EH (cell line): ENCODE data around the gene HRH3.

ENCODE experiments used
- DNase-seq: peaks from one replicate; pipeline ENCODE4 v3.0.0-alpha.2; 2015; ENCODE audit warnings: low read depth

The HRH3 gene

GRCh38 chr20:62215020-62215990 lies 4.8 kb downstream of the HRH3 start:
- no peak for DNase-seq

GRCh38 chr20:62214067-62214466 lies 6.0 kb downstream of the HRH3 start:
- DNase-seq = no peak

GRCh38 chr20:62212299-62212698 lies 7.8 kb downstream of the HRH3 start:
- no peak for DNase-seq

DNA sequence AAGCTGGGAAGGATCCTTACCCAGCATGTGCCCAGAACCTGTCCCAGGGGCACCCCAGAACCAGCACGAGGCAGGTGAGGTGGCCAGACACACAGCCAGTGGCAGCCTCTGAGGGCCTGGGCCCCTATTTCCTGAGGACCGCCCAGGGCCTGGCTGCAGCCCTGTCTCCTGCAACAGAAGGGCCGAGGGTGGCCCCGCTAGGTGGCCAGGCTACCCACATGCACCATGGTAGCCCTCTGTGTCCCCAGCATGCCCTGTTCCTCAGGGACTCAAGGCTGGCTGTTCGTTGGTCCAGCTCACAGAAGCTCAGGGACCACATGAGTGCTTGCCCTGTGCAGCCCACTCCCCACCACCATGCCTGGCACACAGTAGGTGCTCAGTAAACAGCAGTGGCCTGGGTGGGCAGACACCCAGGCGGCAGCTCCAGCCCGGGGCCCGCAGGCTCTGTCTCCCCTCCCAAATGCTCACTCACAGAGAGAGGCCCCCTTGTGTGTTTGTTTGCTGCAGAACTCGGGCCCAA lies 8.2 kb downstream of the HRH3 start:
- no peak for DNase-seq

DNA sequence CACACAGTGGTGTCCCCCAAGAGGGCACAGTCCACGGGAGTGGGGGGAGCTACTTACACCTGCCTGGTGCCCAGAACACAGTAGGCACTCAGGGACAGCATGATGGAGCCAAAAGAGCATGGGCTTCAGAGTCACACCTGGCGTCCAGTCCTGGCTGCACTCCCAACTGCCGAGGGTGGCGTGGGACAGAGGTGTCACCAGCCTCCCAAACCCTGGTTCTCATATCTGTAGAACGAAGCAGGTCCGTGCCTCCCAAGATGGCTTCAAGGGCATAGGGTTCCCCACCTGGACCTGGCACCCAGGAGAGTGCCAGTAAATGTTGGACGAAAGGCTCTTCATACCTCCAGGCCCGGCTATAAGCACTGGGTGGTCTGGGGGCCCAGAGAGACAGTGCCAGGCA lies 8.9 kb downstream of the HRH3 start:
- no peak for DNase-seq

GRCh38 chr20:62210496-62210855 lies 9.6 kb downstream of the HRH3 start:
- DNase-seq = no peak

DNA sequence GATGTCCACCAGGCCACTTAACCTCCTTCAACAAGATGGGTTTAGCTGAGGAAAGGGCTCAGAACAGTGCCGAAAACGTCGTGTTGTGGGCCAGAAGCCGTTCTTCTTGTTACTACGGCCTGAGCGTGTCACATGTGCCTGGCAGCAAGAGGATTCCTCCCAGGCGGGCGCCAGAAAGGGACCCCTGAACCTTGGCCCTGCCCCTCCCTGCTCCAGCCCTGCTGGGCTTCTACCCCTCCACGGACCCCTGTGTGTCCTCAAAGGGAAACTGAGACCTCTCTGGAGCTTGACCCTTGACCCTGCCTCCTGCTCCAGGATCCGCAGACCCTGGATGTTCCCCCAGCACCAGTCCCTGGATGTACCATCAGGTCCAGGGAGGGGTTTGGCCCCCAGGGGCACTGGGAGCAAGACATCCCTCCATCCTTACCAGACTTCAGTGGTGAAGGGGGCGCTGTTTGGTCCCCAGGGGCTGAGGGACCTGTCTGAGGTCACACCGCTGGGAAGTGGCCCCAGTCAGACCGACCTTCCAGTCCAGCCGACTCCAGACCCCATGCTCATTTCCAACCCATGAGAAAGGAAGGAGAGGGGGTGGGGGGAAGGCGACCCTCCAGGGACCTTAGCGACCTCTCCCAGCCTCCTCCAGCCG lies 10.1 kb downstream of the HRH3 start:
- no peak for DNase-seq

DNA sequence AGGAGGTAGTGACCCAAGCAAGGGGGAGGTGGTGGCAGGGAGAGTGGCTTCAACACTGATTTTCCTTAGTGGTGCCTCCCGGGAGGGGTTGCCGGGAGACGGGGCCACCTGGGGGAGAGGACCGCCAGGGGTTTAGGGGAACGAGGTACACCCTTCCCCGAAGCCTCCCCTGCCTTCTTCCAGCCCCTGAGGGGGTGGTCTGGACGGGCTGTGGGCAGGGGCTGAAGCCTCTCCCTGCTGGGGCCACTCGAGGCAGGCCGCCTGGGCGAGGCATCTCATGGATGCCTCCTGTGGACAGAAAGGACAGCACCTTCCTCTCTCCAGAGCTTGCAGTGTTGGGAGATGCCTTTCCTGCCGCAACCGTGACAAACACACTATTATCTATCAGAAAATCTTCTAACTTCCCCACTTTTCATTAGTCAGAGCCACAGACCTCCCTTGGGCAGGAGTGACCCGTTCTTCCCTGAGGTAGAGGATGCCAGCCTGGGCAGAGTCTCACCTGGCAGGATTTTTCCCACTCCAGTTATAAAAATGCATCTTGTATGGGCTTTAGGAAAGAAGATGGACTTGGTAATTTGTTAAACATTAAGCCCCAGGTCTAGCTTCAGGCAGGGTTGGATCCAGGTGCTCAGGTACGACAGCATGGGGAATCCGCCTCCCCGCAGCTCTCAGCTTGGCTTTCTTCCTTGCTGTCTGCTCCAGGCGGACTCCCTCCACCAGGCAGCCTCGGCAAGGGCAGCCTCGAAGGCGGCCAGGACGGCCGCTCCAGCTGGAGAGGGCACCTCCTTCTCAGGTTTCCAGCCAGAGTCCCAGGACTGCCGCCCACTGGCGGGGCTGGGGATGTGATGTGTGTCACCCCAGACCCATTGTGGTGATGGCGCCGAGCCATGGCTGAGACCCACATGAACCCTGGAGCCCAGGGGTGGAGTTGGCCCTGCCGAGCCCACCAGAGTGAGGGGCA lies 11.0 kb downstream of the HRH3 start:
- peak; percentile 30 for DNase-seq

DNA sequence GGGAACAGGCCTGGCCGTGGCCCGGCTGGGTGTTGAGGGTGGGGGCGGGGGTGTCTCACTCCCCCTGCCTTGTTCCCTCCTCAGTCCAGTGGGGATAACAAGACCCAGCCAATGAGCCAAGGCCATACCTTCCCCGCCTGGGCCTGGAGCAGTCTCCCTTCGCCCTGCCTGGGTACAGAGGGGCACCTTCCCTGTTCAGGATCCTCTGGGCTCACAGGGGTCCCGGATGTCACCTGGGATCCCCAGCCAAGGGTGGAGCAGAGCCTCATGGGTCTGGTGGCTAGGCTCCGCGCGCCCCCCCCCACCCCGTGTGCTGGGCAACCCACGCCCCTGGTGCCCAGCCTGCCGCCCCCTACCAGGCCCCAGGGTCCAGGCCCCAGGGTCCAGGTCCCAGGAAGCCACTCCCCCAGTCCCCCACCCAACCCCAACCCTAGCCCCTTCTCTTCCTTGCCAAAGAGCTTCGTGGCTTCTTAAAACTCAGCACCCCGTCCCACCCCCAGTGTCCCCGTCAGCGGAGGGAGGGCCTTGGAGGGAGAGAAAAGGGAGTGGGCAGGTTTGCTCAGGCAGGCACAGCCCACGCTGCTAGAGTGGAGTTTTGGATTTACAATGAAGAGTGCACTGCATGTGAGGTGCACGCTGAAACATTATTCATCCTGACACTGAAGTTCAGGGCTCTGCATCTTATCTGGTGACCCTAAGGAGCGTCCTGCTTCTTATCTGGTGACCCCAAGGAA lies 11.8 kb downstream of the HRH3 start:
- no peak for DNase-seq

DNA sequence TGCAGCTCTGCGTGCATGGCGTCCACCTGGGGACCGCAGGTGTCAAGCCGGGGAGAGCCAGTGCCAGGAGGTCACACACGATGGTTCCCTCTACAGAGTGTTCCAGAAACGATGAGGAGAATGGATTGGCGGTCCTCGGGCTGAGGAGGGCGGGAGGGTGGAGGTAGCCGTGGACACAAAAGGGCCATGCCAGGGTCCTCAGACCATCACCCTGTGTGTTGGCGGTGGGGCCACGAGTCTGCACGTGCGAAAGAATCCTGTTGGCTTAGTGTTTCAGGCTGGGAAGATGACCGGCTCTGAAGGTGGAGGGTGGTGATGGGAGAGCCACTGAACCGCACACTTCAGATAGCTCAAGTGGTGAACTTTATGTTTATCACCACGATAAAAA lies 13.7 kb downstream of the HRH3 start:
- DNase-seq = no peak

DNA sequence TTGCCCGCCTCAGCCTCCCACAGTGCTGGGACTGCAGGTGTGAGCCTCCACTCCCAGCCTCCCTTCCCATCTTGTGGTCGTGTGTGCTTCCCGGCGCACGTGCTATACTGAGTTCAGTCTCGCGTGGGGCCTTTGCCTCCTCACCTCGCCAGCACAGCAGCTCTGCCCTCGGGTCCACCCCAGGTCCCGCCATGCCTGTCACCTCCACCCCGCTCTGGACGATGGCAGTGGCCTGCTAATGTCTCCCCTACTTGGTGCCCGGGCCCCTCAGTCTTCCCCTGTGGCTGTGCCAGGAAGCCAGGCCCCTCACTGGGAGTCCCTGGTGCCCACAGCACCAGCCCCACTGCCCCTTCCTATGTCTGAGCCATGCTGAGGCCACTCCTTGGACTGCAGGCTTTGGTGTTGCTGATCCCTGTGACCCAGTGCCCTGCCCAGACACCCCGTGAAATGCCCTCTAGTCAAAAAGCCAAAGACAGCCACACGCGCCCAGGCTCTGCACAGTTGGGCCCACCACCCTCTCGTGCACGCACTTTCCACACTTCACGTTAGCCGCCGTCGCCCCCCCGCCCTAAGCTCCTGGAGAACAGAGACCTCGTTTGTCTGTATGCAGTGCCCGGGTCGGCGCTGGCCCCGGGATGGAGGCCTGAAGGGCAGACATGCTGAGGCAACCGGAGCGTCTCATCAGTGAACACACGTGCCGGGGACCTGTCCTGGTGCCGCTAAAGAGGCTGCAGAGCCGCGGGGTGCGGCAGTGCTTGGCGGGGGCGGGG lies 14.3 kb downstream of the HRH3 start:
- DNase-seq = no peak

- DNase-seq = peak; percentile 53
These were observed 16.6 kb downstream of the HRH3 start for GRCh38 chr20:62203378-62204030.

GRCh38 chr20:62202676-62203377 lies 17.3 kb downstream of the HRH3 start:
- DNase-seq = no peak

- peak; percentile 68 for DNase-seq
These were observed 18.0 kb downstream of the HRH3 start for GRCh38 chr20:62202083-62202395.

GRCh38 chr20:62201173-62202082 lies 18.6 kb downstream of the HRH3 start:
- no peak for DNase-seq

GRCh38 chr20:62200491-62201172 lies 19.4 kb downstream of the HRH3 start:
- no peak for DNase-seq

DNA sequence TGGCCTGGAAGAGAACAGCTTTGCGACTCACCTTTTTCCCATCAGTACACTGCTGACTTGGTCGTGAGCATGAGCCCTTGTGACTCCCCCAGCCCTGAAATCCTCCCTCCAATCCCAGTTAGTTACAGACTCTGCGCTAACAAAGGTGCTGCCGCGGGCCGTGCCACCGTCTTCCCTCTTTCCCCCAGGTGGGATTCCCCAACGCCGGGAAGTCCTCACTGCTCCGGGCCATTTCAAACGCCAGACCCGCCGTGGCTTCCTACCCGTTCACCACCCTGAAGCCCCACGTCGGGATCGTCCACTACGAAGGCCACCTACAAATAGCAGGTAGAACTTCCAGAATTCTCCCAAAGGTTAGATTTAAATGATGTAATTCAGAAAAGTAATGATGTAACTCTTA lies 21.1 kb downstream of the HRH3 start:
- no peak for DNase-seq

GRCh38 chr20:62198496-62198895 lies 21.6 kb downstream of the HRH3 start:
- no peak for DNase-seq
